ENCODE data around the gene C1QTNF8.

DNA sequence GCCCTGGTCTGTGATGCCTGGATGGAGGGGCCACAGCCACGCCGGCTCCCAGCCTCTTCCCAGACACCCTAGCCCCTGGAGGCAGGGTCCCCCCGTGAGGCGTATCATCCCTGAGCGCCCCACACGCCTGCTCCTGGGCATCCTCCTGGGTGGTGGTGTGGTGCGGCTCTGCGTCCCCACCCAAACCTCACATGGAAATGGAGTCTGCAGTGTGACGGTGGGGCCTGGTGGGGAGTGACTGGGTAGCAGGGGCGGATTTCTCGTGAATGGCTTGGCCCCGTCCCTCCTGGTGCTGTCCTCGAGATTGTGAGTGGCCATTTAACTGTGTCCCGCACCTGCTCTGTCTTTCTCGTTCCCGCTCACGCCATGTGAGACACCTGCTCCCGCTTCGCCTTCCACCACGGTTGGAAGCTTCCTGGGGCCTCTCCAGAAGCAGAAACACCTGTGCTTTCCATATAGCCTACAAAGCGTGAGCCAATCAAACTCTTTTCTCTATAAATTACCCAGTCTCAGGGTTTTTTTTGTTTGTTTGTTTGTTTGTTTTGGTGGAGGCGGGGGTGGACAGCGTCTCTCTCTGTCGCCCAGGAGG lies 29.4 kb downstream of the C1QTNF8 start:
- TF ChIP-seq YY1 (IDR thresholded peaks at IDR 0.05; ENCODE audit: insufficient read depth, insufficient read length) (no peak), ZNF274 (IDR thresholded peaks at IDR 0.05; ENCODE audit: low read depth, low read length) (no peak)

All from NT2/D1 (cell line).